H1 (cell line): ENCODE measurements around the gene OGFR. TPM values are rescaled to one million over a fixed set of nuclear protein-coding genes. Genes with fewer than 3 reads are reported as not detected.

Source experiments
- CTCF ChIA-PET: fragments of 300-600 bp; sonication (Branson Sonifier 250); formaldehyde crosslinking; loops from one replicate; lab custom pipeline; 2021; ENCODE audit not compliant: partially characterized antibody; lab: Charles Lee
- POLR2A ChIA-PET: fragments of 300-600 bp; sonication (Branson Sonifier 250); formaldehyde crosslinking; loops from one replicate; lab custom pipeline; 2021; ENCODE audit warnings: inconsistent platforms; ENCODE audit not compliant: partially characterized antibody; lab: Charles Lee
- DNase-seq, 2 experiments: peaks; one replicate each; pipeline versions ENCODE4 v3.0.0 to v3.0.0-alpha.2; 2010 to 2022; ENCODE audit warnings: low spot score in 2 of 2, low read depth in 1 of 2, mixed read lengths in 1 of 2
- FAIRE-seq: peaks from 2 replicates; lab custom pipeline; 2011; peaks lifted over from hg19 to GRCh38; lab: Jason Lieb, UNC
- H2AFZ ChIP-seq: 2 replicates; pipeline ENCODE4 v1.8.1; 2012; ENCODE audit warnings: low read length, inconsistent platforms
- H2AK5ac ChIP-seq: 2 replicates; pipeline ENCODE4 v1.6.1; 2013; ENCODE audit warnings: low read depth, low read length
- H2BK120ac ChIP-seq: replicated peaks from 2 replicates; pipeline ENCODE3; 2013; ENCODE audit warnings: low read depth, low read length, inconsistent platforms
- H2BK12ac ChIP-seq: 2 replicates; pipeline ENCODE4 v1.6.1; 2013; ENCODE audit warnings: low read depth, low read length
- H2BK15ac ChIP-seq: 2 replicates; pipeline ENCODE4 v1.6.1; 2013; ENCODE audit warnings: low read length
- H2BK20ac ChIP-seq: 2 replicates; pipeline ENCODE4 v1.6.1; 2013; ENCODE audit warnings: low read length
- H2BK5ac ChIP-seq: 2 replicates; pipeline ENCODE4 v1.6.1; 2013; ENCODE audit warnings: low read depth, low read length
- H3K14ac ChIP-seq: 2 replicates; pipeline ENCODE4 v1.6.1; 2013; ENCODE audit warnings: inconsistent platforms; ENCODE audit not compliant: insufficient read length
- H3K18ac ChIP-seq: 2 replicates; pipeline ENCODE4 v1.6.1; 2013; ENCODE audit warnings: low read length; ENCODE audit errors: extremely low read depth
- H3K23ac ChIP-seq: 2 replicates; pipeline ENCODE4 v1.6.1; 2013; ENCODE audit warnings: inconsistent platforms; ENCODE audit not compliant: insufficient read length
- H3K23me2 ChIP-seq: 2 replicates; pipeline ENCODE4 v1.6.1; 2013; ENCODE audit warnings: low read depth, low read length
- H3K27ac ChIP-seq: 2 replicates; pipeline ENCODE4 v1.6.1; 2011; ENCODE audit warnings: low read depth, low read length, inconsistent platforms
- H3K27me3 ChIP-seq, 4 experiments: replicated peaks in 1 of 4; 1 replicate in 1 of 4; 2 replicates in 3 of 4; pipeline versions ENCODE4 v1.6.1 to v1.8.1; 2011 to 2013; ENCODE audit warnings: low read length in 3 of 4, mild to moderate bottlenecking in 3 of 4, inconsistent platforms in 2 of 4, mixed read lengths in 2 of 4, moderate library complexity in 1 of 4; ENCODE audit not compliant: control insufficient read depth in 3 of 4, insufficient read depth in 3 of 4; ENCODE audit errors: extremely low read depth in 1 of 4
- H3K36me3 ChIP-seq, 4 experiments: 2 replicates each; pipeline versions ENCODE4 v1.6.1 to v1.8.1; 2011 to 2013; ENCODE audit warnings: mild to moderate bottlenecking in 4 of 4, low read length in 3 of 4, moderate library complexity in 2 of 4, control low read depth in 1 of 4, inconsistent platforms in 1 of 4; ENCODE audit not compliant: insufficient read depth in 4 of 4, control insufficient read depth in 2 of 4
- H3K4ac ChIP-seq: replicated peaks from 2 replicates; pipeline ENCODE3; 2013; ENCODE audit warnings: low read length, low read depth, mixed read lengths, inconsistent platforms; ENCODE audit not compliant: insufficient read length
- H3K4me1 ChIP-seq, 4 experiments: replicated peaks in 1 of 4; 1 replicate in 1 of 4; 2 replicates in 3 of 4; pipeline versions ENCODE4 v1.6.1 to v1.8.1; 2011 to 2013; ENCODE audit warnings: low read length in 3 of 4, inconsistent platforms in 2 of 4, mixed read lengths in 1 of 4; ENCODE audit not compliant: insufficient read depth in 4 of 4, control insufficient read depth in 3 of 4
- H3K4me2 ChIP-seq, 2 experiments: 2 replicates each; pipeline versions ENCODE4 v1.6.1 to v1.8.1; 2011 to 2013; ENCODE audit warnings: low read depth in 2 of 2, low read length in 2 of 2, control low read depth in 1 of 2, inconsistent platforms in 1 of 2, mild to moderate bottlenecking in 1 of 2; ENCODE audit not compliant: insufficient read depth in 1 of 2
- H3K4me3 ChIP-seq, 4 experiments: fragments of 200-600, 300-600 bp in 1 of 4; sonication (generic), shearing (Covaris generic), sonication (Bioruptor Twin) in 1 of 4; 2 replicates each; pipeline versions ENCODE4 v1.5.1 to v1.8.1; 2011 to 2016; ENCODE audit warnings: low read length in 4 of 4, low read depth in 3 of 4, control low read depth in 2 of 4, inconsistent platforms in 2 of 4, mild to moderate bottlenecking in 2 of 4, mixed read lengths in 1 of 4, moderate library complexity in 1 of 4; ENCODE audit not compliant: insufficient read depth in 2 of 4; ENCODE audit errors: extremely low read depth in 1 of 4
- H3K56ac ChIP-seq: replicated peaks from 2 replicates; pipeline ENCODE3; 2013; ENCODE audit warnings: low read depth, mild to moderate bottlenecking, mixed read lengths, low read length, inconsistent platforms; ENCODE audit not compliant: insufficient read length
- H3K79me1 ChIP-seq: 2 replicates; pipeline ENCODE4 v1.6.1; 2013; ENCODE audit warnings: low read depth, low read length, control low read depth
- H3K79me2 ChIP-seq, 2 experiments: 2 replicates each; pipeline versions ENCODE4 v1.6.1 to v1.8.1; 2012 to 2013; ENCODE audit warnings: low read length in 2 of 2, mild to moderate bottlenecking in 2 of 2, inconsistent platforms in 1 of 2; ENCODE audit not compliant: insufficient read depth in 2 of 2, control insufficient read depth in 1 of 2
- H3K9ac ChIP-seq, 4 experiments: replicated peaks in 1 of 4; 1 replicate in 1 of 4; 2 replicates in 3 of 4; pipeline versions ENCODE4 v1.6.1 to v1.8.1; 2011 to 2013; ENCODE audit warnings: low read depth in 3 of 4, low read length in 3 of 4, control low read depth in 2 of 4, mild to moderate bottlenecking in 2 of 4, moderate library complexity in 2 of 4, inconsistent platforms in 1 of 4; ENCODE audit errors: extremely low read depth in 1 of 4
- H3K9me3 ChIP-seq, 2 experiments: 2 replicates each; pipeline versions ENCODE4 v1.6.1 to v1.8.1; 2012 to 2013; ENCODE audit warnings: mild to moderate bottlenecking in 2 of 2, moderate library complexity in 2 of 2, control low read depth in 1 of 2, inconsistent platforms in 1 of 2, low read depth in 1 of 2, low read length in 1 of 2, mixed read lengths in 1 of 2; ENCODE audit not compliant: insufficient read depth in 2 of 2
- H4K20me1 ChIP-seq, 2 experiments: replicated peaks in 1 of 2; 2 replicates each; pipeline versions ENCODE3 to v1.8.1; 2011 to 2013; ENCODE audit warnings: inconsistent platforms in 2 of 2, low read length in 2 of 2, mild to moderate bottlenecking in 1 of 2; ENCODE audit not compliant: insufficient read depth in 2 of 2, control insufficient read depth in 1 of 2
- H4K5ac ChIP-seq: 2 replicates; pipeline ENCODE4 v1.6.1; 2013; ENCODE audit warnings: low read length, low read depth, mixed read lengths, inconsistent platforms; ENCODE audit not compliant: insufficient read length
- H4K8ac ChIP-seq: 2 replicates; pipeline ENCODE4 v1.8.0; 2013; ENCODE audit warnings: mild to moderate bottlenecking, moderate library complexity, low read length, inconsistent platforms; ENCODE audit not compliant: insufficient read depth; ENCODE audit errors: extremely low read depth
- H4K91ac ChIP-seq: replicated peaks from 2 replicates; pipeline ENCODE3; 2013; ENCODE audit warnings: low read length, mixed read lengths, inconsistent platforms; ENCODE audit not compliant: insufficient read length
- BCL11A ChIP-seq, 2 experiments: IDR thresholded peaks; one replicate each; pipeline ENCODE4 v1.6.1; 2011; ENCODE audit warnings: low read depth in 2 of 2, low read length in 2 of 2, mild to moderate bottlenecking in 2 of 2
- CBX5 ChIP-seq: fragments of 300-800, 300-1000 bp; sonication (generic); IDR thresholded peaks from 2 replicates; pipeline ENCODE4 v1.7.1; 2016; ENCODE audit warnings: antibody characterized with exemption, low read length, low read depth
- CEBPB ChIP-seq: IDR thresholded peaks from 2 replicates; pipeline ENCODE4 v1.6.1; 2012; ENCODE audit warnings: low read depth, low read length
- GTF2F1 ChIP-seq: IDR thresholded peaks from 2 replicates; pipeline ENCODE4 v1.6.1; 2012; ENCODE audit warnings: low read depth, low read length, improper control_type of control experiment, borderline replicate concordance
- MAFK ChIP-seq: IDR thresholded peaks from 2 replicates; pipeline ENCODE4 v1.6.1; 2012; ENCODE audit warnings: low read depth, mild to moderate bottlenecking, improper control_type of control experiment, low read length
- POLR2A ChIP-seq, 2 experiments: IDR thresholded peaks; 1 replicate in 1 of 2; 2 replicates in 1 of 2; pipeline ENCODE4 v1.6.1; 2011; ENCODE audit warnings: low read depth in 2 of 2, low read length in 2 of 2, mild to moderate bottlenecking in 2 of 2; ENCODE audit errors: control extremely low read depth in 1 of 2
- WGBS, 2 experiments: shearing (Covaris generic) in 1 of 2; methylation state at CpG; one replicate each; pipeline versions ENCODE4 v1.1.6 to v1.1.7; 2013 to 2015; ENCODE audit warnings: low lambda C conversion rate in 2 of 2, mixed read lengths in 2 of 2, inconsistent platforms in 1 of 2, low coverage in 1 of 2, missing lambda C conversion rate in 1 of 2; ENCODE audit not compliant: insufficient replicate concordance in 2 of 2, insufficient coverage in 1 of 2, insufficient read length in 1 of 2; ENCODE audit errors: extremely low coverage in 1 of 2, missing lambda C conversion rate in 1 of 2; 5-methylcytosine and 5-hydroxymethylcytosine counted together
- polyA plus RNA-seq, 7 experiments: library from polyadenylated mRNA; depleted of rRNA in 3 of 7; stranded (reverse) in 5 of 7; unstranded in 2 of 7; fragments of >200 nt in 5 of 7; fragments of 200-250 nt in 2 of 7; gene quantifications; 1 replicate in 5 of 7; 2 replicates in 1 of 7; 4 replicates in 1 of 7; pipeline versions ENCODE4 v1.2.1 to v1.2.3, GENCODE V29; 2011 to 2013; ENCODE audit warnings: missing spikeins in 2 of 7, mixed read lengths in 2 of 7
- total RNA-seq: library from RNA; stranded (reverse); fragmentation: NEBNext Ultra II Directional; extraction: Animal tissue kit (Norgen Biotek cat#: 25700); gene quantifications from 2 replicates; pipeline ENCODE4 v1.2.1, GENCODE V29; 2021
- TF ChIP-seq, protein P1 (sequence below): IDR thresholded peaks from 2 replicates; pipeline ENCODE4 v1.6.1; 2011; ENCODE audit warnings: low read depth, mild to moderate bottlenecking, low read length; ENCODE audit not compliant: insufficient read depth

Gene OGFR
- total and polyA plus RNA-seq, 2 of the 8 experiments (the other 6 are each of a cell fraction or from before 2014, with no cell fraction given) = 13.9 to 25.1 TPM

DNA sequence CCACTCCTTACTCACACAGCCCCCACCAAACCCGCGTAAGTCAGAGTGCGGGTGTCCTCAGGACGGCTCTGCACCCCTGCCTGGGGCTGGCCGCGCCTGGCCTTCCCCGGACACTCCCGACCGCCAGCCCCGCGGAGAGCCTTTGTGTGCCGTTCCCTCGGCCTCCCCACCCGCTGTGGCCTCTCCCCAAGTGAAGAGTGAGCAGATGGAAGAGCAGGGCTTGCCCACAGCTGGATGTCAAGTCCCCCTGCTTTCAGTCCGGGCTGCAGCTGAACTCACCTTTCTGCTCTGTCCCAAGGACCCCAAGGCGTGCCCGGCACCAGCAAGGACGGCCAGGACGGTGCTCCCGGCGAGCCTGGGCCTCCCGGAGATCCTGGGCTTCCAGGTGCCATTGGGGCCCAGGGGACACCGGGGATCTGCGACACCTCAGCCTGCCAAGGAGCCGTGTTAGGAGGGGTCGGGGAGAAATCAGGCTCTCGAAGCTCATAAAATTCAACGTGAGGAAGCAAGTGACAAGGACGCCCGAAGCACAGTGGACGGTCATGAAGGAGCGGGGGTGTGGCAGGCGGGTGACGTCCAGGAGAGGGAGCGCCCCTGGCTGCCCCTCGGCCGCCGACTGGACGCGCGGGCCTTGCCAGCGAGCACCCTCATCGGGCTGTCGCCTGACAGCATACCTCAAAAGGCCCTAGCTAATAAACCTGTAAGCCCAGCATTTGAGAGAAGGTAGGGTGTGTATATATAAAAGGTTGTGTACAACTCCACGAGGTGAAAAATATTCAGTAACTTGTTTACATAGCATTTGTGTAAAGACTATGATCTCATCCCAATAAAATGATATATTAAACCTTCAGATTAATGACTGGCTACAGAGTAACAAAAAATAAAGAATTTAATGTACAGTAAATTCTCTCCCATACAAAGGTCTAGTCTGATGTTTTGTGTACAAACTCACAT, 35.9 kb downstream of the OGFR start:
- CTCF ChIA-PET = interaction anchor here (0.8 to 1.4 kb wide), 4 partner anchors 14 to 385 kb away, joined by 3 to 4 read pairs (median 4); no protein-coding TSS in a partner anchor
- Histone ChIP-seq H3K56ac (no peak overlapping the region), H3K79me2 (no peaks in the 10 kb centered on the region), H3K23me2 (no peaks in the 10 kb centered on the region), H4K8ac (no peak overlapping the region; the same call in 1 of the 2 replicates), H3K4ac (no peak overlapping the region), H2BK15ac (no peak overlapping the region), H3K4me2 (no peak overlapping the region), H3K9me3 (no peaks in the 10 kb centered on the region), H3K9ac (no peak overlapping the region), H3K18ac (no peak overlapping the region), H4K5ac (no peak overlapping the region), H3K36me3 (peaks cover 0 to 18% (median 4%) of the 10 kb centered on the region in 4 experiments; a peak in 3 of 8 replicates), H4K20me1 (peaks cover 0 to 2% of the 10 kb centered on the region in 2 experiments), H2AK5ac (no peak overlapping the region), H3K79me1 (no peaks in the 10 kb centered on the region), H3K27me3 (no peaks in the 10 kb centered on the region), H2AFZ (no peak overlapping the region), H3K23ac (no peak overlapping the region), H2BK5ac (no peak overlapping the region), H2BK120ac (no peak overlapping the region), H4K91ac (no peak overlapping the region), H3K4me3 (no peak overlapping the region), H2BK20ac (no peak overlapping the region), H2BK12ac (no peak overlapping the region), H3K4me1 (peaks cover 0 to 3% (median 0%) of the 10 kb centered on the region in 4 experiments; a peak in 3 of 7 replicates), H3K14ac (no peak overlapping the region), H3K27ac (no peak overlapping the region)
- DNase-seq (peak in 1 of 2 experiments; percentile 49), FAIRE-seq (no peak)
- POLR2A ChIA-PET = interaction anchor here (0.6 to 4.0 kb wide), 4 partner anchors 8 to 83 kb away, joined by 3 to 17 read pairs (median 4); no protein-coding TSS in a partner anchor
- 91% methylated on average over 45 of the region's 45 CpGs; no CpG with 5 or more reads in 1 of the 2 experiments for WGBS, 2 experiments
- TF ChIP-seq CEBPB = no peak
- TF ChIP-seq POLR2A (IDR thresholded peaks at IDR 0.05; ENCODE audit: control extremely low read depth in 1 of 2, low read depth in 2 of 2, low read length in 2 of 2) = no peak
- no peak for TF ChIP-seq CBX5
- TF ChIP-seq MAFK = no peak
- TF ChIP-seq GTF2F1 = no peak
- no peak for TF ChIP-seq BCL11A (IDR thresholded peaks at IDR 0.05; ENCODE audit: low read depth in 2 of 2, low read length in 2 of 2)
- TF ChIP-seq, protein P1, sequence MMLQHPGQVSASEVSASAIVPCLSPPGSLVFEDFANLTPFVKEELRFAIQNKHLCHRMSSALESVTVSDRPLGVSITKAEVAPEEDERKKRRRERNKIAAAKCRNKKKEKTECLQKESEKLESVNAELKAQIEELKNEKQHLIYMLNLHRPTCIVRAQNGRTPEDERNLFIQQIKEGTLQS = no peak
